Right lobe of liver (tissue), 6 donors: ENCODE data around the gene NUDT16. TPM values are rescaled to one million over a fixed set of nuclear protein-coding genes. Genes with fewer than 3 reads are reported as not detected.
A peak's percentile ranks its signal among the peaks of the same experiment; 100 is the strongest.
"Not testable (repeated sequence)": the region's sequence is repeated elsewhere in the genome, so short reads cannot be mapped to it uniquely, and the experiment has no call there.

Experiments
- ATAC-seq, 4 donors: fragments of 200-7000 bp; cut with Tn5 transposase; one replicate each; pipeline ENCODE4 v1.9.1; 2020; ENCODE audit warnings: mild to moderate bottlenecking in 4 of 4, moderate library complexity in 4 of 4
- DNase-seq, 3 donors: peaks; one replicate each; pipeline ENCODE4 v3.0.0-alpha.2; 2020
- H3K27ac ChIP-seq, 3 donors: fragments of 200-600 bp; one replicate each; pipeline ENCODE4 v1.8.0; 2022
- H3K27me3 ChIP-seq, 2 donors: fragments of 200-600 bp; one replicate each; pipeline ENCODE4 v1.8.0; 2022
- H3K36me3 ChIP-seq, 4 donors: fragments of 200-600 bp; sonication (generic) in 1 of 4; one replicate each; pipeline versions ENCODE4 v1.5.1 to v1.8.0; 2017 to 2022; ENCODE audit warnings: control low read depth in 1 of 4
- H3K4me1 ChIP-seq, 4 donors: fragments of 200-600 bp; sonication (generic) in 1 of 4; one replicate each; pipeline versions ENCODE4 v1.5.1 to v1.8.0; 2017 to 2022; ENCODE audit warnings: control low read depth in 1 of 4
- H3K4me3 ChIP-seq, 3 donors: fragments of 200-600 bp; one replicate each; pipeline ENCODE4 v1.8.0; 2022
- H3K9me3 ChIP-seq, 4 donors: fragments of 200-600 bp; sonication (generic) in 1 of 4; one replicate each; pipeline versions ENCODE4 v1.5.1 to v1.8.0; 2017 to 2022; ENCODE audit warnings: control low read depth in 1 of 4
- CTCF ChIP-seq, 4 donors: fragments of 200-600 bp in 3 of 4; fragments of 450-650 bp in 1 of 4; IDR thresholded peaks; one replicate each; pipeline versions ENCODE4 v1.5.1 to v1.8.0; 2016 to 2022; ENCODE audit warnings: antibody characterized with exemption in 4 of 4, mild to moderate bottlenecking in 2 of 4
- POLR2A ChIP-seq: fragments of 450-650 bp; IDR thresholded peaks from one replicate; pipeline ENCODE4 v1.6.1; 2017; ENCODE audit warnings: antibody characterized with exemption, mild to moderate bottlenecking
- WGBS: methylation state at CpG from one replicate; pipeline ENCODE4 v1.1.6; 2018; ENCODE audit warnings: low coverage, low lambda C conversion rate; ENCODE audit not compliant: insufficient coverage; ENCODE audit errors: missing lambda C conversion rate; 5-methylcytosine and 5-hydroxymethylcytosine counted together
- intact Hi-C, 2 donors: fragments of 100-400 bp; cut with DNase I; formaldehyde crosslinking; loops; one replicate each; pipeline versions ENCODE4 v1.11.2 to v1.14.1; 2022
- total RNA-seq, 6 experiments: library from RNA; depleted of rRNA in 2 of 6; stranded (reverse); fragments of >200 nt in 2 of 6; fragmentation: NEBNext Ultra II Directional in 3 of 6; extraction: Animal tissue kit (Norgen Biotek cat#: 25700) in 3 of 6; gene quantifications; one replicate each; pipeline versions ENCODE4 v1.1.0 to v1.2.4, GENCODE V29; 2016 to 2023
- donor health status: DM: no; HTN: yes; CAD: no.
- donor health status: DM: no; HTN: no; CAD: no.
- donor health status: DM: no; HTN: no; CAD: no.
- donor health status: DM: no; HTN: yes; CAD: no.
- donor health status: DM: no; HTN: yes; CAD: no.

Gene NUDT16
- total RNA-seq, 6 experiments from 2014 or later, result 16.7 to 36.4 (median 20.3) TPM

DNA sequence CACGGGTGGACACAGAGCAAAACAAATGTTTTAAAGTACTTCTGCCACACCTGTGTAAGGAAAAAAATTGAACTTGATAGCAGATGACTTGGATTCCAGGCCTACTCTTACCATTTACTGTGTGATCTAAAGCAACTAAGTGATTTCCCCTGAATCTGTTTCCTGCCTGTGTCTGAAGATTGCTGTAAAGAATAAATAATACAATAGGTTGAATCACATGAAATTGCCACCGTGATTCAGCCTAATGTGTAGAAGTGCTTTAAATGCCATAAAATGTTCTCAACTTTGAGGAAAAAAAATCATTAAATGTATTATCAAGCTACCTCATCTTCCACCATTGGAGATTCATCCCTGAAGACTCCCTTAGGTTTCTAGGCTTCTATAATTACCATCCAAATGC lies 27.6 kb upstream of the NUDT16 start:
- Histone ChIP-seq H3K4me1 (no peaks in the 10 kb centered on the region), H3K4me3 (no peak overlapping the region), H3K27me3 (no peaks in the 10 kb centered on the region), H3K27ac (no peak overlapping the region), H3K36me3 (no peaks in the 10 kb centered on the region), H3K9me3 (no peaks in the 10 kb centered on the region)
- intact Hi-C loops, result no loop called here
- no peak for DNase-seq
- TF ChIP-seq CTCF (IDR thresholded peaks at IDR 0.05), result no peak
- TF ChIP-seq POLR2A, result no peak
- WGBS, result 69% methylated on average over 2 of the region's 2 CpGs
- ATAC-seq, result no peak

DNA sequence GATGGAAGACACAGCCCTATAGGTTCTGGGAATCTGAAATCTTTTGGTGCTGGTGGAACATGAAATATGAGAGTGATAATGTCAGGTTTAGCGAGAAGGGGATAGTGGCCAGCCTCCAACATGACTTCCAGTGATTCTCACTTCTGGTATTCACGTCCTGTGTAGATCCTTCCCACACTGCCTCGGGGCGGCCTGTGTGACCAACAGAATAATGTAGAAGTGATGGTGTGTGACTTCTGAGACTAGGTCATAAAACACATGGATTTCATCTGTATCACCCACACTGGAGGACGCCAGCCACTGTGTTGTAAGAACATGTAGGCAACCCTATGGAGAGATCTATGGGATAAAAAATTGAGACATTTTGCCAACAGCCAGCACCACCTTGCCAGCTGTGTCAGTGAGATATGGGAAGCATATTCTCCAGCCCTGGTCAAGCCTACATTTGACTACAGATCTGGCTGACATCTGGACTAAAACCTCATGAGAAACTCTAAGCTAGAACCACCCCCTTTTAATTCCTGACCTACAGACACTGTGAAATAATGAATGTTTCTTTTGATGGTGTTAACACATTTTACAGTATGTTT lies 25.5 kb upstream of the NUDT16 start:
- TF ChIP-seq POLR2A (no peak), CTCF (IDR thresholded peaks at IDR 0.05) (no peak)
- no peaks in the 10 kb centered on the region for H3K27me3 ChIP-seq
- WGBS, result 84% methylated on average over 4 of the region's 5 CpGs
- no peaks in the 10 kb centered on the region for H3K36me3 ChIP-seq
- no peaks in the 10 kb centered on the region for H3K4me1 ChIP-seq
- DNase-seq (no peak), ATAC-seq (no peak)
- H3K4me3 ChIP-seq, result no peak overlapping the region
- H3K27ac ChIP-seq, result no peak overlapping the region
- no peaks in the 10 kb centered on the region for H3K9me3 ChIP-seq
- intact Hi-C loops, result no loop called here

GRCh38 chr3:131357275-131357674 lies 24.3 kb upstream of the NUDT16 start:
- TF ChIP-seq CTCF (IDR thresholded peaks at IDR 0.05), result no peak
- no peak for TF ChIP-seq POLR2A
- H3K27me3 ChIP-seq, result no peaks in the 10 kb centered on the region
- H3K9me3 ChIP-seq, result no peaks in the 10 kb centered on the region
- no peaks in the 10 kb centered on the region for H3K36me3 ChIP-seq
- H3K4me1 ChIP-seq, result peaks cover 0 to under 1% (median 0%) of the 10 kb centered on the region in 4 donors
- DNase-seq (no peak), ATAC-seq (no peak)
- H3K4me3 ChIP-seq, result no peak overlapping the region
- 100% methylated on average over 1 of the region's 1 CpG for whole genome bisulfite sequencing
- intact Hi-C loops, result no loop called here
- no peak overlapping the region for H3K27ac ChIP-seq

DNA sequence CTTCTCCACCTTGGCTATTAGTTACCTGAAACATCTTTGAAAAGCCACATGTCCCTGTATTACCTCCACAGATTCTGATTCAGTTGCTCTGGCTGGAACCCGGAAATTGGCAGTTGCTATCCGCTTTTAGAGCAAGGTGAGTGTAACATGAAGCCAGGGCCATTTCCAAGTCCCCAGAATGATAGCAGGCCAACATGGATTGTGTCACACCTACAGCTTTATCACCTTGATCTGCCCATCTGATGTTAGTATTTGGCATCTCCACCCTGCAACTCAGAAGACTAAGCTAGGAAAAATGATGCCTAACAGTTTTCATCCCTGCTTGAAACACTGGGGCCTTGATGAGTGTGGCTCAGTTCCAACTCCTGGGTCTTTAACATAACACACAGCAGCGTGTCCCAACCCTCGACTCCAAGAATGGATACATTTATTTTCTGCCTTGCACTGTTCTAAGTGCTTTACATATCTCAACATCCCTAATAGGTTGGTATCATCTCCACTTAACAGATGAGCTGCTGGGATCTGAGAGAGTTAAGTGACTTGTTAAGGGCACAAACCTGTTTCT lies 21.3 kb upstream of the NUDT16 start:
- Histone ChIP-seq H3K4me3 (no peak overlapping the region), H3K9me3 (no peaks in the 10 kb centered on the region), H3K4me1 (peaks cover 0 to 19% (median 5%) of the 10 kb centered on the region in 4 donors), H3K27me3 (no peaks in the 10 kb centered on the region), H3K36me3 (no peaks in the 10 kb centered on the region), H3K27ac (no peak overlapping the region)
- ATAC-seq (no peak), DNase-seq (no peak)
- TF ChIP-seq POLR2A (no peak), CTCF (IDR thresholded peaks at IDR 0.05) (no peak)
- intact Hi-C loops, result no loop called here
- no CpG with 5 or more reads among the region's 4 CpGs for WGBS

DNA sequence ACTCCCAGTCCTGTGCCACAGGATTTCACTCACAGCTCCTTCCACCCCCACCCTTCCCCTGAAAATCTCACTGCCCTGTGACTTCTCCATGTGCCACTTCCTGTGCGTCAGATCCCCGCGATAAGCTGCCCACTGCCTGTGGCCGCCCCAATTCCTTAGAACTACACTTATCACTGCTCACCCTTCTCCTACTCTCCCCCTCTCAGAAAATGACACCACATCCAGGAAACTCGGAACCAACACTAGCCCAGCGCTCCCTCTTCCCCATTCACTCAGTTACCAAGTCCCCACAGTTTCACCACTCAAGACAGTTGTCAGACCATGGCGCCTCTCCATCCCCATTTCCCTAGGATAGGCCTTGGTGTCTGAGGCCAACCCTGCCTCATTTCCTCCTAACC lies 20.5 kb upstream of the NUDT16 start:
- H3K27me3 ChIP-seq, H3K9me3 ChIP-seq, intact Hi-C loops, ATAC-seq, DNase-seq, H3K36me3 ChIP-seq: not testable (repeated sequence)
- Histone ChIP-seq H3K4me1 (peaks cover 0 to 19% (median 5%) of the 10 kb centered on the region in 4 donors), H3K4me3 (peak overlapping the region; percentile 2 to 78 (median 72)), H3K27ac (peak overlapping the region in 2 of 3 donors; percentile 34 to 59)
- 49% methylated on average over 7 of the region's 7 CpGs for WGBS
